HL-60 (cell line): ENCODE measurements around the gene BRPF3.

Source experiments
- CTCF ChIP-seq: IDR thresholded peaks from one replicate; pipeline ENCODE4 v1.5.1; 2011; ENCODE audit warnings: low read length, control low read depth, inconsistent platforms; ENCODE audit not compliant: insufficient read depth
- GABPA ChIP-seq: IDR thresholded peaks from 2 replicates; pipeline ENCODE4 v1.6.1; 2012; ENCODE audit warnings: low read depth
- POLR2AphosphoS5 ChIP-seq: IDR thresholded peaks from 2 replicates; pipeline ENCODE4 v1.6.1; 2012; ENCODE audit warnings: low read depth
- REST ChIP-seq: IDR thresholded peaks from 2 replicates; pipeline ENCODE4 v1.6.1; 2012; ENCODE audit warnings: low read depth; ENCODE audit not compliant: insufficient replicate concordance
- SPI1 ChIP-seq: IDR thresholded peaks from 2 replicates; pipeline ENCODE4 v1.6.1; 2012; ENCODE audit warnings: low read depth, mild to moderate bottlenecking, borderline replicate concordance

DNA sequence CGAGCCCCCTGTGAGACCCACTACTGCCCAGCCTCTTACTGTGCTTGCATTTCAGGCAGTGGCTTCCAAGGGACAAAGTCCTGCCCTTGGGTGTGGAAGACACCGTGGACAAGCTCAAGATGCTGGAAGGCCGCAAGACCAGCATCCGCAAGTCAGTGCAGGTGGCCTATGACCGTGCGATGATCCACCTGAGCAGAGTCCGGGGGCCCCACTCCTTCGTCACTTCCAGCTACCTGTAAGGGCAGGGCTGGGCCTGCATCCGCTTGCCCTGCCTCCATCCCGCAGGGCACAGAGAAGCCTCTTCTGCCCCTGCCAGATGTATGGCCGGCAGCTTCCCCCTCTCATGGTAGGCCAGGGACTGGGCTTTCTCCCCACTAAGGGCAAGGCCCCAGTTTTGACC lies 33.8 kb downstream of the BRPF3 start:
- TF ChIP-seq POLR2AphosphoS5 (no peak), CTCF (no peak), GABPA (no peak), SPI1 (no peak), REST (no peak)
